HepG2 (cell line): ENCODE measurements around the gene TTC23L. TPM values are rescaled to one million over a fixed set of nuclear protein-coding genes. Genes with fewer than 3 reads are reported as not detected.

Source experiments
- ATF1 ChIP-seq: IDR thresholded peaks from 2 replicates; pipeline ENCODE4 v1.6.1; 2016; ENCODE audit warnings: mild to moderate bottlenecking, control low read depth
- IKZF4 ChIP-seq: sonication (generic); formaldehyde crosslinking; IDR thresholded peaks from 2 replicates; pipeline ENCODE4 v1.5.1; 2020; ENCODE audit warnings: borderline replicate concordance, mild to moderate bottlenecking, low read depth, missing genetic modification reagents; ENCODE audit errors: not compliant biosample characterization
- IRF2 ChIP-seq: IDR thresholded peaks from 2 replicates; pipeline ENCODE4 v1.6.1; 2018; ENCODE audit warnings: missing genetic modification reagents, missing compliant biosample characterization
- NKX3-1 ChIP-seq: sonication (generic); formaldehyde crosslinking; IDR thresholded peaks from 2 replicates; pipeline ENCODE4 v1.5.0; 2020; ENCODE audit warnings: missing genetic modification reagents
- NR3C1 ChIP-seq: sonication (generic); formaldehyde crosslinking; IDR thresholded peaks from 2 replicates; pipeline ENCODE4 v1.4.0; 2020; ENCODE audit warnings: missing genetic modification reagents
- PLRG1 ChIP-seq: fragments of 450-650 bp; conservative IDR thresholded peaks from 2 replicates; pipeline ENCODE4 v1.6.1; 2016
- SRF ChIP-seq: IDR thresholded peaks from 2 replicates; pipeline ENCODE4 v1.6.1; 2011; ENCODE audit warnings: mild to moderate bottlenecking, low read depth, low read length, moderate library complexity
- polyA plus RNA-seq, 8 experiments: library from polyadenylated mRNA; depleted of rRNA in 3 of 8; stranded (reverse) in 7 of 8; unstranded in 1 of 8; fragments of >200 nt; fragmentation: Illumina TruSeq in 4 of 8; extraction: Trizol in 4 of 8; gene quantifications; 2 replicates each; pipeline versions ENCODE4 v1.2.1 to v1.2.3, GENCODE V29; 2011 to 2016; ENCODE audit warnings: low read depth in 4 of 8, missing spikeins in 1 of 8, mixed read lengths in 1 of 8; ENCODE audit not compliant: insufficient read depth in 1 of 8
- total RNA-seq, 5 experiments: library from RNA; depleted of rRNA; stranded (reverse); fragments of >200 nt; fragmentation: Illumina TruSeq; extraction: Trizol; gene quantifications; 2 replicates each; pipeline ENCODE4 v1.2.3, GENCODE V29; 2016; ENCODE audit warnings: low read depth in 1 of 5
- TF ChIP-seq, protein P1 (sequence below): sonication (generic); formaldehyde crosslinking; IDR thresholded peaks from 2 replicates; pipeline ENCODE4 v1.4.0; 2020; ENCODE audit warnings: missing genetic modification reagents
- TF ChIP-seq, protein P2 (sequence below): IDR thresholded peaks from 2 replicates; pipeline ENCODE4 v1.6.1; 2016; ENCODE audit warnings: mild to moderate bottlenecking, missing biosample characterization, missing genetic modification reagents
- TF ChIP-seq, protein P3 (sequence below): sonication (generic); formaldehyde crosslinking; IDR thresholded peaks from 2 replicates; pipeline ENCODE4 v1.8.0; 2022; ENCODE audit warnings: mild to moderate bottlenecking, missing genetic modification reagents, borderline replicate concordance
- TF ChIP-seq, protein P4 (sequence below): sonication (generic); formaldehyde crosslinking; IDR thresholded peaks from 2 replicates; pipeline ENCODE4 v1.4.0; 2020; ENCODE audit warnings: missing genetic modification reagents, mild to moderate bottlenecking, borderline replicate concordance
- TF ChIP-seq, protein P5 (sequence below), 2 experiments: IDR thresholded peaks; 2 replicates each; pipeline ENCODE4 v1.6.1; 2011 to 2012; ENCODE audit warnings: low read length in 2 of 2, borderline replicate concordance in 1 of 2, low read depth in 1 of 2, mild to moderate bottlenecking in 1 of 2, moderate library complexity in 1 of 2
- TF ChIP-seq, protein P6 (sequence below): sonication (generic); formaldehyde crosslinking; IDR thresholded peaks from 2 replicates; pipeline ENCODE4 v1.4.0; 2020; ENCODE audit warnings: mild to moderate bottlenecking, missing genetic modification reagents

TTC23L gene
- total and polyA plus RNA-seq, 2 of the 13 experiments (the other 11 are each of a cell fraction or from before 2014, with no cell fraction given), result 0.37 to 1.4 TPM

GRCh38 chr5:34838785-34839714 is at the start of gene TTC23L (continued):
- TF ChIP-seq SRF (no peak), ATF1 (CRISPR knock-in tag) (no peak), NR3C1 (no peak), IKZF4 (peak; percentile 41), NKX3-1 (peak; percentile 73; the same call in 1 of the 2 replicates), PLRG1 (no peak), IRF2 (CRISPR knock-in tag) (0 out of 2 replicates have a peak, but pooled peaks have one; percentile 31)
- TF ChIP-seq, protein P1, sequence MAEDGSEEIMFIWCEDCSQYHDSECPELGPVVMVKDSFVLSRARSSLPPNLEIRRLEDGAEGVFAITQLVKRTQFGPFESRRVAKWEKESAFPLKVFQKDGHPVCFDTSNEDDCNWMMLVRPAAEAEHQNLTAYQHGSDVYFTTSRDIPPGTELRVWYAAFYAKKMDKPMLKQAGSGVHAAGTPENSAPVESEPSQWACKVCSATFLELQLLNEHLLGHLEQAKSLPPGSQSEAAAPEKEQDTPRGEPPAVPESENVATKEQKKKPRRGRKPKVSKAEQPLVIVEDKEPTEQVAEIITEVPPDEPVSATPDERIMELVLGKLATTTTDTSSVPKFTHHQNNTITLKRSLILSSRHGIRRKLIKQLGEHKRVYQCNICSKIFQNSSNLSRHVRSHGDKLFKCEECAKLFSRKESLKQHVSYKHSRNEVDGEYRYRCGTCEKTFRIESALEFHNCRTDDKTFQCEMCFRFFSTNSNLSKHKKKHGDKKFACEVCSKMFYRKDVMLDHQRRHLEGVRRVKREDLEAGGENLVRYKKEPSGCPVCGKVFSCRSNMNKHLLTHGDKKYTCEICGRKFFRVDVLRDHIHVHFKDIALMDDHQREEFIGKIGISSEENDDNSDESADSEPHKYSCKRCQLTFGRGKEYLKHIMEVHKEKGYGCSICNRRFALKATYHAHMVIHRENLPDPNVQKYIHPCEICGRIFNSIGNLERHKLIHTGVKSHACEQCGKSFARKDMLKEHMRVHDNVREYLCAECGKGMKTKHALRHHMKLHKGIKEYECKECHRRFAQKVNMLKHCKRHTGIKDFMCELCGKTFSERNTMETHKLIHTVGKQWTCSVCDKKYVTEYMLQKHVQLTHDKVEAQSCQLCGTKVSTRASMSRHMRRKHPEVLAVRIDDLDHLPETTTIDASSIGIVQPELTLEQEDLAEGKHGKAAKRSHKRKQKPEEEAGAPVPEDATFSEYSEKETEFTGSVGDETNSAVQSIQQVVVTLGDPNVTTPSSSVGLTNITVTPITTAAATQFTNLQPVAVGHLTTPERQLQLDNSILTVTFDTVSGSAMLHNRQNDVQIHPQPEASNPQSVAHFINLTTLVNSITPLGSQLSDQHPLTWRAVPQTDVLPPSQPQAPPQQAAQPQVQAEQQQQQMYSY (CRISPR knock-in tag), result no peak
- TF ChIP-seq, protein P2, sequence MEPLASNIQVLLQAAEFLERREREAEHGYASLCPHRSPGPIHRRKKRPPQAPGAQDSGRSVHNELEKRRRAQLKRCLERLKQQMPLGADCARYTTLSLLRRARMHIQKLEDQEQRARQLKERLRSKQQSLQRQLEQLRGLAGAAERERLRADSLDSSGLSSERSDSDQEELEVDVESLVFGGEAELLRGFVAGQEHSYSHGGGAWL (CRISPR knock-in tag), result peak; percentile 83; the same call in 1 of the 2 replicates
- TF ChIP-seq, protein P3, sequence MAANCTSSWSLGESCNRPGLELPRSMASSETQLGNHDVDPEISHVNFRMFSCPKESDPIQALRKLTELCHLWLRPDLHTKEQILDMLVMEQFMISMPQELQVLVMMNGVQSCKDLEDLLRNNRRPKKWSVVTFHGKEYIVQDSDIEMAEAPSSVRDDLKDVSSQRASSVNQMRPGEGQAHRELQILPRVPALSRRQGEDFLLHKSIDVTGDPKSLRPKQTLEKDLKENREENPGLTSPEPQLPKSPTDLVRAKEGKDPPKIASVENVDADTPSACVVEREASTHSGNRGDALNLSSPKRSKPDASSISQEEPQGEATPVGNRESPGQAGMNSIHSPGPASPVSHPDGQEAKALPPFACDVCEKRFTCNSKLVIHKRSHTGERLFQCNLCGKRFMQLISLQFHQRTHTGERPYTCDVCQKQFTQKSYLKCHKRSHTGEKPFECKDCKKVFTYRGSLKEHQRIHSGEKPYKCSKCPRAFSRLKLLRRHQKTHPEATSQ (CRISPR knock-in tag), result peak; percentile 50; the same call in 1 of the 2 replicates
- TF ChIP-seq, protein P4, sequence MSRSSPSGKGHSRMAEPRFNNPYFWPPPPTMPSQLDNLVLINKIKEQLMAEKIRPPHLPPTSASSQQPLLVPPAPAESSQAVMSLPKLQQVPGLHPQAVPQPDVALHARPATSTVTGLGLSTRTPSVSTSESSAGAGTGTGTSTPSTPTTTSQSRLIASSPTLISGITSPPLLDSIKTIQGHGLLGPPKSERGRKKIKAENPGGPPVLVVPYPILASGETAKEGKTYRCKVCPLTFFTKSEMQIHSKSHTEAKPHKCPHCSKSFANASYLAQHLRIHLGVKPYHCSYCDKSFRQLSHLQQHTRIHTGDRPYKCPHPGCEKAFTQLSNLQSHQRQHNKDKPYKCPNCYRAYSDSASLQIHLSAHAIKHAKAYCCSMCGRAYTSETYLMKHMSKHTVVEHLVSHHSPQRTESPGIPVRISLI, result peak; percentile 65; the same call in 1 of the 2 replicates
- TF ChIP-seq, protein P5, sequence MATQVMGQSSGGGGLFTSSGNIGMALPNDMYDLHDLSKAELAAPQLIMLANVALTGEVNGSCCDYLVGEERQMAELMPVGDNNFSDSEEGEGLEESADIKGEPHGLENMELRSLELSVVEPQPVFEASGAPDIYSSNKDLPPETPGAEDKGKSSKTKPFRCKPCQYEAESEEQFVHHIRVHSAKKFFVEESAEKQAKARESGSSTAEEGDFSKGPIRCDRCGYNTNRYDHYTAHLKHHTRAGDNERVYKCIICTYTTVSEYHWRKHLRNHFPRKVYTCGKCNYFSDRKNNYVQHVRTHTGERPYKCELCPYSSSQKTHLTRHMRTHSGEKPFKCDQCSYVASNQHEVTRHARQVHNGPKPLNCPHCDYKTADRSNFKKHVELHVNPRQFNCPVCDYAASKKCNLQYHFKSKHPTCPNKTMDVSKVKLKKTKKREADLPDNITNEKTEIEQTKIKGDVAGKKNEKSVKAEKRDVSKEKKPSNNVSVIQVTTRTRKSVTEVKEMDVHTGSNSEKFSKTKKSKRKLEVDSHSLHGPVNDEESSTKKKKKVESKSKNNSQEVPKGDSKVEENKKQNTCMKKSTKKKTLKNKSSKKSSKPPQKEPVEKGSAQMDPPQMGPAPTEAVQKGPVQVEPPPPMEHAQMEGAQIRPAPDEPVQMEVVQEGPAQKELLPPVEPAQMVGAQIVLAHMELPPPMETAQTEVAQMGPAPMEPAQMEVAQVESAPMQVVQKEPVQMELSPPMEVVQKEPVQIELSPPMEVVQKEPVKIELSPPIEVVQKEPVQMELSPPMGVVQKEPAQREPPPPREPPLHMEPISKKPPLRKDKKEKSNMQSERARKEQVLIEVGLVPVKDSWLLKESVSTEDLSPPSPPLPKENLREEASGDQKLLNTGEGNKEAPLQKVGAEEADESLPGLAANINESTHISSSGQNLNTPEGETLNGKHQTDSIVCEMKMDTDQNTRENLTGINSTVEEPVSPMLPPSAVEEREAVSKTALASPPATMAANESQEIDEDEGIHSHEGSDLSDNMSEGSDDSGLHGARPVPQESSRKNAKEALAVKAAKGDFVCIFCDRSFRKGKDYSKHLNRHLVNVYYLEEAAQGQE (IDR thresholded peaks at IDR 0.05; ENCODE audit: borderline replicate concordance in 1 of 2, low read depth in 1 of 2, low read length in 2 of 2), result no peak
- TF ChIP-seq, protein P6, sequence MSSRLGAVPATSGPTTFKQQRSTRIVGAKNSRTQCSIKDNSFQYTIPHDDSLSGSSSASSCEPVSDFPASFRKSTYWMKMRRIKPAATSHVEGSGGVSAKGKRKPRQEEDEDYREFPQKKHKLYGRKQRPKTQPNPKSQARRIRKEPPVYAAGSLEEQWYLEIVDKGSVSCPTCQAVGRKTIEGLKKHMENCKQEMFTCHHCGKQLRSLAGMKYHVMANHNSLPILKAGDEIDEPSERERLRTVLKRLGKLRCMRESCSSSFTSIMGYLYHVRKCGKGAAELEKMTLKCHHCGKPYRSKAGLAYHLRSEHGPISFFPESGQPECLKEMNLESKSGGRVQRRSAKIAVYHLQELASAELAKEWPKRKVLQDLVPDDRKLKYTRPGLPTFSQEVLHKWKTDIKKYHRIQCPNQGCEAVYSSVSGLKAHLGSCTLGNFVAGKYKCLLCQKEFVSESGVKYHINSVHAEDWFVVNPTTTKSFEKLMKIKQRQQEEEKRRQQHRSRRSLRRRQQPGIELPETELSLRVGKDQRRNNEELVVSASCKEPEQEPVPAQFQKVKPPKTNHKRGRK (CRISPR knock-in tag), result no peak; the same call in 1 of the 2 replicates
